HEK293 (cell line): ENCODE measurements around the gene LRP3.

Source experiments
- GFI1B ChIP-seq: fragments of 450-650 bp; formaldehyde crosslinking; IDR thresholded peaks from 2 replicates; pipeline ENCODE4 v1.5.1; 2016; ENCODE audit warnings: missing biosample characterization, missing genetic modification characterization
- GLI4 ChIP-seq: fragments of 450-650 bp; formaldehyde crosslinking; IDR thresholded peaks from 2 replicates; pipeline ENCODE4 v1.5.1; 2016; ENCODE audit warnings: missing biosample characterization, missing genetic modification characterization
- GLIS2 ChIP-seq: fragments of 450-650 bp; formaldehyde crosslinking; IDR thresholded peaks from 2 replicates; pipeline ENCODE4 v1.5.1; 2016; ENCODE audit warnings: missing biosample characterization, missing genetic modification characterization
- TRIM28 ChIP-seq: IDR thresholded peaks from 2 replicates; pipeline ENCODE4 v1.6.1; 2011; ENCODE audit warnings: low read length, control low read depth, borderline replicate concordance
- YY2 ChIP-seq: fragments of 450-650 bp; formaldehyde crosslinking; IDR thresholded peaks from 2 replicates; pipeline ENCODE4 v1.5.1; 2016; ENCODE audit warnings: missing biosample characterization, missing genetic modification characterization
- ZBTB1 ChIP-seq: fragments of 450-650 bp; formaldehyde crosslinking; IDR thresholded peaks from 2 replicates; pipeline ENCODE4 v1.5.1; 2016; ENCODE audit warnings: missing biosample characterization, missing genetic modification characterization
- ZBTB20 ChIP-seq: fragments of 450-650 bp; formaldehyde crosslinking; IDR thresholded peaks from 2 replicates; pipeline ENCODE4 v1.5.1; 2016; ENCODE audit warnings: missing biosample characterization, missing genetic modification characterization
- ZEB2 ChIP-seq: fragments of 450-650 bp; formaldehyde crosslinking; IDR thresholded peaks from 2 replicates; pipeline ENCODE4 v1.5.1; 2016; ENCODE audit warnings: missing biosample characterization, missing genetic modification characterization
- ZNF335 ChIP-seq: fragments of 450-650 bp; formaldehyde crosslinking; conservative IDR thresholded peaks from 2 replicates; pipeline ENCODE4 v1.5.1; 2016; ENCODE audit warnings: missing biosample characterization, missing genetic modification characterization
- ZNF341 ChIP-seq: fragments of 450-650 bp; formaldehyde crosslinking; IDR thresholded peaks from 2 replicates; pipeline ENCODE4; 2016; ENCODE audit warnings: low read depth, missing biosample characterization, missing genetic modification characterization
- ZNF391 ChIP-seq: fragments of 450-650 bp; formaldehyde crosslinking; IDR thresholded peaks from 2 replicates; pipeline ENCODE4 v1.5.1; 2016; ENCODE audit warnings: low read depth, missing biosample characterization, missing genetic modification characterization, borderline replicate concordance
- ZNF416 ChIP-seq: fragments of 450-650 bp; formaldehyde crosslinking; IDR thresholded peaks from 2 replicates; pipeline ENCODE4 v1.5.1; 2016; ENCODE audit warnings: missing biosample characterization, missing genetic modification characterization
- ZNF501 ChIP-seq: fragments of 450-650 bp; formaldehyde crosslinking; IDR thresholded peaks from 2 replicates; pipeline ENCODE4 v1.5.1; 2016; ENCODE audit warnings: missing biosample characterization, missing genetic modification characterization
- ZNF555 ChIP-seq: fragments of 450-650 bp; formaldehyde crosslinking; conservative IDR thresholded peaks from 2 replicates; pipeline ENCODE4 v1.5.1; 2017; ENCODE audit warnings: missing biosample characterization, mild to moderate bottlenecking, missing genetic modification characterization, inconsistent platforms
- ZNF561 ChIP-seq: fragments of 450-650 bp; IDR thresholded peaks from 2 replicates; pipeline ENCODE4 v1.5.1; 2018; ENCODE audit warnings: missing biosample characterization, missing genetic modification characterization, borderline replicate concordance
- ZNF623 ChIP-seq: fragments of 450-650 bp; formaldehyde crosslinking; IDR thresholded peaks from 2 replicates; pipeline ENCODE4 v1.5.1; 2016; ENCODE audit warnings: missing biosample characterization, missing genetic modification characterization
- ZNF660 ChIP-seq: fragments of 450-650 bp; IDR thresholded peaks from 2 replicates; pipeline ENCODE4 v1.5.1; 2018; ENCODE audit warnings: missing biosample characterization, mild to moderate bottlenecking, missing genetic modification characterization
- ZNF76 ChIP-seq: fragments of 450-650 bp; formaldehyde crosslinking; IDR thresholded peaks from 2 replicates; pipeline ENCODE4; 2016; ENCODE audit warnings: low read depth, missing biosample characterization, missing genetic modification characterization, borderline replicate concordance
- ZNF791 ChIP-seq: fragments of 450-650 bp; formaldehyde crosslinking; IDR thresholded peaks from 2 replicates; pipeline ENCODE4 v1.5.1; 2016; ENCODE audit warnings: missing biosample characterization, missing genetic modification characterization
- ZNF837 ChIP-seq: fragments of 450-650 bp; formaldehyde crosslinking; IDR thresholded peaks from 2 replicates; pipeline ENCODE4 v1.5.1; 2016; ENCODE audit warnings: missing biosample characterization, missing genetic modification characterization
- ZSCAN30 ChIP-seq: fragments of 450-650 bp; IDR thresholded peaks from 2 replicates; pipeline ENCODE4 v1.5.1; 2018; ENCODE audit warnings: missing biosample characterization, mild to moderate bottlenecking, missing genetic modification characterization, moderate library complexity
- TF ChIP-seq, protein P1 (sequence below): fragments of 450-650 bp; formaldehyde crosslinking; IDR thresholded peaks from 2 replicates; pipeline ENCODE4 v1.5.1; 2016; ENCODE audit warnings: missing biosample characterization, missing genetic modification characterization, low read depth
- TF ChIP-seq, protein P2 (sequence below): fragments of 450-650 bp; formaldehyde crosslinking; IDR thresholded peaks from 2 replicates; pipeline ENCODE4 v1.5.1; 2017; ENCODE audit warnings: missing biosample characterization, missing genetic modification characterization
- TF ChIP-seq, protein P3 (sequence below): fragments of 450-650 bp; formaldehyde crosslinking; IDR thresholded peaks from 2 replicates; pipeline ENCODE4 v1.5.1; 2017; ENCODE audit warnings: missing biosample characterization, missing genetic modification characterization
- TF ChIP-seq, protein P4 (sequence below): fragments of 450-650 bp; formaldehyde crosslinking; IDR thresholded peaks from 2 replicates; pipeline ENCODE4 v1.5.1; 2016; ENCODE audit warnings: missing biosample characterization, missing genetic modification characterization
- TF ChIP-seq, protein P5 (sequence below): fragments of 450-650 bp; formaldehyde crosslinking; IDR thresholded peaks from 2 replicates; pipeline ENCODE4 v1.5.1; 2016; ENCODE audit warnings: missing biosample characterization, missing genetic modification characterization
- TF ChIP-seq, protein P6 (sequence below): fragments of 450-650 bp; formaldehyde crosslinking; IDR thresholded peaks from 2 replicates; pipeline ENCODE4 v1.5.1; 2016; ENCODE audit warnings: missing biosample characterization, missing genetic modification characterization, borderline replicate concordance
- TF ChIP-seq, protein P7 (sequence below): fragments of 450-650 bp; formaldehyde crosslinking; IDR thresholded peaks from 2 replicates; pipeline ENCODE4 v1.5.1; 2016; ENCODE audit warnings: missing biosample characterization, missing genetic modification characterization

The LRP3 gene

DNA sequence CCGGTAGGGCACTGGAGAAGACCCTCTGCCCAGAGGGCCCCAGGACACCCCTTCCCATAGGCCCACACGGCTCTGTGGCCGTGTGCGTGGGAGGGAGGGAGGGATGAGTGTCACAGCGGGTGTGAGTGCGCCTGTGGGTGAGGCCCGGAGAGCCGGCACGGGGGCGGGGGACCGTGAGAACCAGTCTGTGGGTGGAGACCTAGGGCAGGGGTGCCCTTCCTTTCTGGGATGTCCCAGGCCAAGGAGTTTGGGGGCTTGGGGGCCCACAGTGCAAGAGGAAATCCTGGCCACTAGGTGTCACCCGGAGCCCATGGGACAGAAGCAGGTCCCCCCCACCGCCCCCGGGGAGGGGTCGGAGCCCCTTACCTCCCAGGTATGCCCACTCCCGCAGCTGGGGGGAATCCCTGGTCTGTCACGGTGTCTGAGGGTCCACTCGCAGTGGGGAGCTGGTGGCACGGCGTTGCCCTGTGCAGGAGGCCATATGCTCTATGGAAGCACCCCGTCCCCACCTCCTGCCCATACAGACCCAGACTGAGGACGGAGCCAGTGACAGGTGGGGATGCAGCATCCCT is 47.5 kb downstream of the LRP3 start (continued):
- TF ChIP-seq ZBTB20, result no peak
- TF ChIP-seq ZNF391 (tag by site-specific recombination), result peak; percentile 79; the same call in 1 of the 2 replicates
- TF ChIP-seq GLI4, result no peak
- TF ChIP-seq, protein P1, sequence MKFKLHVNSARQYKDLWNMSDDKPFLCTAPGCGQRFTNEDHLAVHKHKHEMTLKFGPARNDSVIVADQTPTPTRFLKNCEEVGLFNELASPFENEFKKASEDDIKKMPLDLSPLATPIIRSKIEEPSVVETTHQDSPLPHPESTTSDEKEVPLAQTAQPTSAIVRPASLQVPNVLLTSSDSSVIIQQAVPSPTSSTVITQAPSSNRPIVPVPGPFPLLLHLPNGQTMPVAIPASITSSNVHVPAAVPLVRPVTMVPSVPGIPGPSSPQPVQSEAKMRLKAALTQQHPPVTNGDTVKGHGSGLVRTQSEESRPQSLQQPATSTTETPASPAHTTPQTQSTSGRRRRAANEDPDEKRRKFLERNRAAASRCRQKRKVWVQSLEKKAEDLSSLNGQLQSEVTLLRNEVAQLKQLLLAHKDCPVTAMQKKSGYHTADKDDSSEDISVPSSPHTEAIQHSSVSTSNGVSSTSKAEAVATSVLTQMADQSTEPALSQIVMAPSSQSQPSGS, result no peak
- TF ChIP-seq, protein P2, sequence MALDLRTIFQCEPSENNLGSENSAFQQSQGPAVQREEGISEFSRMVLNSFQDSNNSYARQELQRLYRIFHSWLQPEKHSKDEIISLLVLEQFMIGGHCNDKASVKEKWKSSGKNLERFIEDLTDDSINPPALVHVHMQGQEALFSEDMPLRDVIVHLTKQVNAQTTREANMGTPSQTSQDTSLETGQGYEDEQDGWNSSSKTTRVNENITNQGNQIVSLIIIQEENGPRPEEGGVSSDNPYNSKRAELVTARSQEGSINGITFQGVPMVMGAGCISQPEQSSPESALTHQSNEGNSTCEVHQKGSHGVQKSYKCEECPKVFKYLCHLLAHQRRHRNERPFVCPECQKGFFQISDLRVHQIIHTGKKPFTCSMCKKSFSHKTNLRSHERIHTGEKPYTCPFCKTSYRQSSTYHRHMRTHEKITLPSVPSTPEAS (tag by site-specific recombination), result peak; percentile 42; the same call in 1 of the 2 replicates
- no peak for TF ChIP-seq GFI1B (tag by site-specific recombination)
- TF ChIP-seq, protein P3, sequence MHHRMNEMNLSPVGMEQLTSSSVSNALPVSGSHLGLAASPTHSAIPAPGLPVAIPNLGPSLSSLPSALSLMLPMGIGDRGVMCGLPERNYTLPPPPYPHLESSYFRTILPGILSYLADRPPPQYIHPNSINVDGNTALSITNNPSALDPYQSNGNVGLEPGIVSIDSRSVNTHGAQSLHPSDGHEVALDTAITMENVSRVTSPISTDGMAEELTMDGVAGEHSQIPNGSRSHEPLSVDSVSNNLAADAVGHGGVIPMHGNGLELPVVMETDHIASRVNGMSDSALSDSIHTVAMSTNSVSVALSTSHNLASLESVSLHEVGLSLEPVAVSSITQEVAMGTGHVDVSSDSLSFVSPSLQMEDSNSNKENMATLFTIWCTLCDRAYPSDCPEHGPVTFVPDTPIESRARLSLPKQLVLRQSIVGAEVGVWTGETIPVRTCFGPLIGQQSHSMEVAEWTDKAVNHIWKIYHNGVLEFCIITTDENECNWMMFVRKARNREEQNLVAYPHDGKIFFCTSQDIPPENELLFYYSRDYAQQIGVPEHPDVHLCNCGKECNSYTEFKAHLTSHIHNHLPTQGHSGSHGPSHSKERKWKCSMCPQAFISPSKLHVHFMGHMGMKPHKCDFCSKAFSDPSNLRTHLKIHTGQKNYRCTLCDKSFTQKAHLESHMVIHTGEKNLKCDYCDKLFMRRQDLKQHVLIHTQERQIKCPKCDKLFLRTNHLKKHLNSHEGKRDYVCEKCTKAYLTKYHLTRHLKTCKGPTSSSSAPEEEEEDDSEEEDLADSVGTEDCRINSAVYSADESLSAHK (tag by site-specific recombination), result no peak
- TF ChIP-seq ZNF76 (tag by site-specific recombination), result peak; percentile 73; the same call in 1 of the 2 replicates
- TF ChIP-seq ZNF561 (tag by site-specific recombination), result no peak
- TF ChIP-seq ZSCAN30 (tag by site-specific recombination), result peak; percentile 85
- TF ChIP-seq, protein P4, sequence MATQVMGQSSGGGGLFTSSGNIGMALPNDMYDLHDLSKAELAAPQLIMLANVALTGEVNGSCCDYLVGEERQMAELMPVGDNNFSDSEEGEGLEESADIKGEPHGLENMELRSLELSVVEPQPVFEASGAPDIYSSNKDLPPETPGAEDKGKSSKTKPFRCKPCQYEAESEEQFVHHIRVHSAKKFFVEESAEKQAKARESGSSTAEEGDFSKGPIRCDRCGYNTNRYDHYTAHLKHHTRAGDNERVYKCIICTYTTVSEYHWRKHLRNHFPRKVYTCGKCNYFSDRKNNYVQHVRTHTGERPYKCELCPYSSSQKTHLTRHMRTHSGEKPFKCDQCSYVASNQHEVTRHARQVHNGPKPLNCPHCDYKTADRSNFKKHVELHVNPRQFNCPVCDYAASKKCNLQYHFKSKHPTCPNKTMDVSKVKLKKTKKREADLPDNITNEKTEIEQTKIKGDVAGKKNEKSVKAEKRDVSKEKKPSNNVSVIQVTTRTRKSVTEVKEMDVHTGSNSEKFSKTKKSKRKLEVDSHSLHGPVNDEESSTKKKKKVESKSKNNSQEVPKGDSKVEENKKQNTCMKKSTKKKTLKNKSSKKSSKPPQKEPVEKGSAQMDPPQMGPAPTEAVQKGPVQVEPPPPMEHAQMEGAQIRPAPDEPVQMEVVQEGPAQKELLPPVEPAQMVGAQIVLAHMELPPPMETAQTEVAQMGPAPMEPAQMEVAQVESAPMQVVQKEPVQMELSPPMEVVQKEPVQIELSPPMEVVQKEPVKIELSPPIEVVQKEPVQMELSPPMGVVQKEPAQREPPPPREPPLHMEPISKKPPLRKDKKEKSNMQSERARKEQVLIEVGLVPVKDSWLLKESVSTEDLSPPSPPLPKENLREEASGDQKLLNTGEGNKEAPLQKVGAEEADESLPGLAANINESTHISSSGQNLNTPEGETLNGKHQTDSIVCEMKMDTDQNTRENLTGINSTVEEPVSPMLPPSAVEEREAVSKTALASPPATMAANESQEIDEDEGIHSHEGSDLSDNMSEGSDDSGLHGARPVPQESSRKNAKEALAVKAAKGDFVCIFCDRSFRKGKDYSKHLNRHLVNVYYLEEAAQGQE (tag by site-specific recombination), result 0 out of 2 replicates have a peak, but pooled peaks have one; percentile 12
- TF ChIP-seq ZNF341 (tag by site-specific recombination), result no peak
- TF ChIP-seq ZNF791 (tag by site-specific recombination), result no peak
- no peak; the same call in 1 of the 2 replicates for TF ChIP-seq ZNF335
- TF ChIP-seq ZEB2 (tag by site-specific recombination), result peak; percentile 60; the same call in 1 of the 2 replicates
- TF ChIP-seq ZNF660, result no peak
- TF ChIP-seq, protein P5, sequence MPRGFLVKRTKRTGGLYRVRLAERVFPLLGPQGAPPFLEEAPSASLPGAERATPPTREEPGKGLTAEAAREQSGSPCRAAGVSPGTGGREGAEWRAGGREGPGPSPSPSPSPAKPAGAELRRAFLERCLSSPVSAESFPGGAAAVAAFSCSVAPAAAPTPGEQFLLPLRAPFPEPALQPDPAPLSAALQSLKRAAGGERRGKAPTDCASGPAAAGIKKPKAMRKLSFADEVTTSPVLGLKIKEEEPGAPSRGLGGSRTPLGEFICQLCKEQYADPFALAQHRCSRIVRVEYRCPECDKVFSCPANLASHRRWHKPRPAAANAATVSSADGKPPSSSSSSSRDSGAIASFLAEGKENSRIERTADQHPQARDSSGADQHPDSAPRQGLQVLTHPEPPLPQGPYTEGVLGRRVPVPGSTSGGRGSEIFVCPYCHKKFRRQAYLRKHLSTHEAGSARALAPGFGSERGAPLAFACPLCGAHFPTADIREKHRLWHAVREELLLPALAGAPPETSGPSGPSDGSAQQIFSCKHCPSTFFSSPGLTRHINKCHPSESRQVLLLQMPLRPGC (tag by site-specific recombination), result no peak
- TF ChIP-seq TRIM28, result no peak
- TF ChIP-seq, protein P6, sequence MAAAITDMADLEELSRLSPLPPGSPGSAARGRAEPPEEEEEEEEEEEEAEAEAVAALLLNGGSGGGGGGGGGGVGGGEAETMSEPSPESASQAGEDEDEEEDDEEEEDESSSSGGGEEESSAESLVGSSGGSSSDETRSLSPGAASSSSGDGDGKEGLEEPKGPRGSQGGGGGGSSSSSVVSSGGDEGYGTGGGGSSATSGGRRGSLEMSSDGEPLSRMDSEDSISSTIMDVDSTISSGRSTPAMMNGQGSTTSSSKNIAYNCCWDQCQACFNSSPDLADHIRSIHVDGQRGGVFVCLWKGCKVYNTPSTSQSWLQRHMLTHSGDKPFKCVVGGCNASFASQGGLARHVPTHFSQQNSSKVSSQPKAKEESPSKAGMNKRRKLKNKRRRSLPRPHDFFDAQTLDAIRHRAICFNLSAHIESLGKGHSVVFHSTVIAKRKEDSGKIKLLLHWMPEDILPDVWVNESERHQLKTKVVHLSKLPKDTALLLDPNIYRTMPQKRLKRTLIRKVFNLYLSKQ (tag by site-specific recombination), result no peak
- peak; percentile 86 for TF ChIP-seq ZNF501 (tag by site-specific recombination)
- no peak for TF ChIP-seq ZNF555
- TF ChIP-seq YY2, result peak; percentile 46
- TF ChIP-seq GLIS2 (tag by site-specific recombination), result peak; percentile 81
- TF ChIP-seq ZBTB1 (tag by site-specific recombination), result no peak
- TF ChIP-seq, protein P7, sequence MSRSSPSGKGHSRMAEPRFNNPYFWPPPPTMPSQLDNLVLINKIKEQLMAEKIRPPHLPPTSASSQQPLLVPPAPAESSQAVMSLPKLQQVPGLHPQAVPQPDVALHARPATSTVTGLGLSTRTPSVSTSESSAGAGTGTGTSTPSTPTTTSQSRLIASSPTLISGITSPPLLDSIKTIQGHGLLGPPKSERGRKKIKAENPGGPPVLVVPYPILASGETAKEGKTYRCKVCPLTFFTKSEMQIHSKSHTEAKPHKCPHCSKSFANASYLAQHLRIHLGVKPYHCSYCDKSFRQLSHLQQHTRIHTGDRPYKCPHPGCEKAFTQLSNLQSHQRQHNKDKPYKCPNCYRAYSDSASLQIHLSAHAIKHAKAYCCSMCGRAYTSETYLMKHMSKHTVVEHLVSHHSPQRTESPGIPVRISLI (tag by site-specific recombination), result no peak
- no peak for TF ChIP-seq ZNF837 (tag by site-specific recombination)
- no peak for TF ChIP-seq ZNF623 (tag by site-specific recombination)
- no peak for TF ChIP-seq ZNF416 (tag by site-specific recombination)
